HepG2 (cell line): Measurements from ENCODE around the gene ACAP3. TPM values are rescaled to one million over a fixed set of nuclear protein-coding genes. Genes with fewer than 3 reads are reported as not detected.

Source experiments
- CEBPB ChIP-seq: IDR thresholded peaks from 2 replicates; pipeline ENCODE4 v1.6.1; 2011; ENCODE audit warnings: low read depth, low read length, improper control_type of control experiment, borderline replicate concordance
- FOXA3 ChIP-seq: IDR thresholded peaks from 2 replicates; pipeline ENCODE4 v1.6.1; 2016; ENCODE audit warnings: missing genetic modification reagents, missing compliant biosample characterization
- NR2C2 ChIP-seq: sonication (generic); formaldehyde crosslinking; IDR thresholded peaks from 2 replicates; pipeline ENCODE4 v1.4.0; 2020; ENCODE audit warnings: missing genetic modification reagents, mild to moderate bottlenecking, moderate library complexity, borderline replicate concordance
- NR2F1 ChIP-seq, 2 experiments: fragments of 450-650 bp in 1 of 2; formaldehyde crosslinking in 1 of 2; IDR thresholded peaks; 2 replicates each; pipeline versions ENCODE4 v1.5.0 to v1.6.1; 2016 to 2020; ENCODE audit warnings: mild to moderate bottlenecking in 1 of 2, missing compliant biosample characterization in 1 of 2, missing genetic modification reagents in 1 of 2, moderate library complexity in 1 of 2
- PPARG ChIP-seq: conservative IDR thresholded peaks from 2 replicates; pipeline ENCODE4 v1.6.1; 2016; ENCODE audit warnings: missing biosample characterization, missing genetic modification reagents
- PRPF4 ChIP-seq: fragments of 200-400 bp; formaldehyde crosslinking; IDR thresholded peaks from 2 replicates; pipeline ENCODE4 v1.6.1; 2016; ENCODE audit warnings: low read length, low read depth; ENCODE audit not compliant: poor library complexity, severe bottlenecking
- SOX5 ChIP-seq: IDR thresholded peaks from 2 replicates; pipeline ENCODE4 v1.6.1; 2016; ENCODE audit warnings: borderline replicate concordance
- SRSF1 ChIP-seq: fragments of 200-400 bp; formaldehyde crosslinking; optimal IDR thresholded peaks from 2 replicates; pipeline ENCODE3; 2017; ENCODE audit warnings: mild to moderate bottlenecking, low read depth, low read length, moderate library complexity
- ZNF230 ChIP-seq: sonication (generic); formaldehyde crosslinking; IDR thresholded peaks from 2 replicates; pipeline ENCODE4 v1.4.0; 2020; ENCODE audit warnings: mild to moderate bottlenecking, missing genetic modification reagents
- ZNF33B ChIP-seq: sonication (generic); formaldehyde crosslinking; IDR thresholded peaks from 2 replicates; pipeline ENCODE4 v1.5.1; 2020; ENCODE audit warnings: mild to moderate bottlenecking, missing genetic modification reagents
- ZNF562 ChIP-seq: sonication (generic); formaldehyde crosslinking; IDR thresholded peaks from 2 replicates; pipeline ENCODE4 v1.8.0; 2022; ENCODE audit warnings: missing genetic modification reagents, borderline replicate concordance
- ZNF879 ChIP-seq: sonication (generic); formaldehyde crosslinking; IDR thresholded peaks from 2 replicates; pipeline ENCODE4 v1.8.1; 2023; ENCODE audit warnings: missing genetic modification reagents
- polyA plus RNA-seq, 8 experiments: library from polyadenylated mRNA; depleted of rRNA in 3 of 8; stranded (reverse) in 7 of 8; unstranded in 1 of 8; fragments of >200 nt; fragmentation: Illumina TruSeq in 4 of 8; extraction: Trizol in 4 of 8; gene quantifications; 2 replicates each; pipeline versions ENCODE4 v1.2.1 to v1.2.3, GENCODE V29; 2011 to 2016; ENCODE audit warnings: low read depth in 4 of 8, missing spikeins in 1 of 8, mixed read lengths in 1 of 8; ENCODE audit not compliant: insufficient read depth in 1 of 8
- total RNA-seq, 5 experiments: library from RNA; depleted of rRNA; stranded (reverse); fragments of >200 nt; fragmentation: Illumina TruSeq; extraction: Trizol; gene quantifications; 2 replicates each; pipeline ENCODE4 v1.2.3, GENCODE V29; 2016; ENCODE audit warnings: low read depth in 1 of 5
- TF ChIP-seq, protein P1 (sequence below): IDR thresholded peaks from 2 replicates; pipeline ENCODE4 v1.6.1; 2016; ENCODE audit warnings: missing genetic modification reagents, missing compliant biosample characterization
- TF ChIP-seq, protein P2 (sequence below): sonication (generic); formaldehyde crosslinking; IDR thresholded peaks from 2 replicates; pipeline ENCODE4 v1.8.0; 2022; ENCODE audit warnings: missing genetic modification reagents, mild to moderate bottlenecking, borderline replicate concordance
- TF ChIP-seq, protein P3 (sequence below), 2 experiments: fragments of 450-650 bp in 1 of 2; sonication (generic) in 1 of 2; formaldehyde crosslinking in 1 of 2; IDR thresholded peaks; 2 replicates each; pipeline versions ENCODE4 v1.6.1 to v1.8.0; 2016 to 2022; ENCODE audit warnings: antibody characterized with exemption in 1 of 2, mild to moderate bottlenecking in 1 of 2, missing genetic modification reagents in 1 of 2

ACAP3 gene
- total and polyA plus RNA-seq, 2 of the 13 experiments (the other 11 are each of a cell fraction or from before 2014, with no cell fraction given): 29.4 to 50.8 TPM

DNA sequence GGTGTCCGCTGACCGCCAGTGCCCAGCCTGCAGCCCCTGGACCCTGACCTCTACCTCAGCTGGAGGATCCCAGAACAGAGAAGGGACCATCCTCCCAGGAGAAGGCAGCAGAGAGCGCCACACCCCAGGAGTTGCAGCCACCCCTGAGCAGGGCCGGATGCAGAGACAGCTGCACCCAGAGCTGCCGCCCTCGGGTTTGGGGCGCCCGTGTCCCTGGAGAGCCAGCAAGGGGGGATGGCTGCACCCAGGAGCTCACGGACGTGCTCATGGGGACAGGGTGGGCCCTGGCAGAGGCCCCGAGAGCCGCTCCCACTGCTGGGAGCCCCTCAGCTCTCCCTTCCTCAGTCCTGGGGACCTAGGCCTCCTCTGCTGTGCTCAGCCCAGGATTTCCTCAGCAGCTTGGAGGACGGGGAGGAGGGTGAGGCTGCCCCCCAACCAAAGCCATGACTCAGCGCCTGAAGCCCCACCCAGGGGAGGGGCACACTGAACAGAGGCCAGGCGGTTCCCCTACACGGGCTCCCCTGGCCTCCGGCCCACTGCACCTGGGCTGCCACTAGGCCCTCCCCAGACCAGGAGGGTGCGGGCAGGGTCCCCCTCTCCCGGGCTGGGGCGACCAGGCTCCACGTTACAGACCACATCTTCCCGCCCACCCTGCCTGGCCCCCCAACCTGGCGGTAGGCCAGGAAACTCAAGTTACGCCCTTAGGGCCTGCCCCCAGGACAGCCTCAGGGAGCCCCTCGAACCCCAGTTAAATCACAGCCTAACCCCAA is 2.2 kb downstream of the ACAP3 start (continued):
- no peak for TF ChIP-seq FOXA3 (CRISPR knock-in tag)
- no peak for TF ChIP-seq PRPF4
- no peak for TF ChIP-seq NR2F1 (CRISPR knock-in tag; IDR thresholded peaks at IDR 0.05)
- peak; percentile 15 for TF ChIP-seq SRSF1
- no peak for TF ChIP-seq ZNF33B (CRISPR knock-in tag)
- TF ChIP-seq ZNF879 (CRISPR knock-in tag): 0 out of 2 replicates have a peak, but pooled peaks have one; percentile 4
- TF ChIP-seq, protein P1, sequence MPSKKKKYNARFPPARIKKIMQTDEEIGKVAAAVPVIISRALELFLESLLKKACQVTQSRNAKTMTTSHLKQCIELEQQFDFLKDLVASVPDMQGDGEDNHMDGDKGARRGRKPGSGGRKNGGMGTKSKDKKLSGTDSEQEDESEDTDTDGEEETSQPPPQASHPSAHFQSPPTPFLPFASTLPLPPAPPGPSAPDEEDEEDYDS (CRISPR knock-in tag): peak; percentile 13; the same call in 1 of the 2 replicates
- TF ChIP-seq, protein P2, sequence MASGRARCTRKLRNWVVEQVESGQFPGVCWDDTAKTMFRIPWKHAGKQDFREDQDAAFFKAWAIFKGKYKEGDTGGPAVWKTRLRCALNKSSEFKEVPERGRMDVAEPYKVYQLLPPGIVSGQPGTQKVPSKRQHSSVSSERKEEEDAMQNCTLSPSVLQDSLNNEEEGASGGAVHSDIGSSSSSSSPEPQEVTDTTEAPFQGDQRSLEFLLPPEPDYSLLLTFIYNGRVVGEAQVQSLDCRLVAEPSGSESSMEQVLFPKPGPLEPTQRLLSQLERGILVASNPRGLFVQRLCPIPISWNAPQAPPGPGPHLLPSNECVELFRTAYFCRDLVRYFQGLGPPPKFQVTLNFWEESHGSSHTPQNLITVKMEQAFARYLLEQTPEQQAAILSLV (CRISPR knock-in tag): 0 out of 2 replicates have a peak, but pooled peaks have one; percentile 40
- TF ChIP-seq, protein P3, sequence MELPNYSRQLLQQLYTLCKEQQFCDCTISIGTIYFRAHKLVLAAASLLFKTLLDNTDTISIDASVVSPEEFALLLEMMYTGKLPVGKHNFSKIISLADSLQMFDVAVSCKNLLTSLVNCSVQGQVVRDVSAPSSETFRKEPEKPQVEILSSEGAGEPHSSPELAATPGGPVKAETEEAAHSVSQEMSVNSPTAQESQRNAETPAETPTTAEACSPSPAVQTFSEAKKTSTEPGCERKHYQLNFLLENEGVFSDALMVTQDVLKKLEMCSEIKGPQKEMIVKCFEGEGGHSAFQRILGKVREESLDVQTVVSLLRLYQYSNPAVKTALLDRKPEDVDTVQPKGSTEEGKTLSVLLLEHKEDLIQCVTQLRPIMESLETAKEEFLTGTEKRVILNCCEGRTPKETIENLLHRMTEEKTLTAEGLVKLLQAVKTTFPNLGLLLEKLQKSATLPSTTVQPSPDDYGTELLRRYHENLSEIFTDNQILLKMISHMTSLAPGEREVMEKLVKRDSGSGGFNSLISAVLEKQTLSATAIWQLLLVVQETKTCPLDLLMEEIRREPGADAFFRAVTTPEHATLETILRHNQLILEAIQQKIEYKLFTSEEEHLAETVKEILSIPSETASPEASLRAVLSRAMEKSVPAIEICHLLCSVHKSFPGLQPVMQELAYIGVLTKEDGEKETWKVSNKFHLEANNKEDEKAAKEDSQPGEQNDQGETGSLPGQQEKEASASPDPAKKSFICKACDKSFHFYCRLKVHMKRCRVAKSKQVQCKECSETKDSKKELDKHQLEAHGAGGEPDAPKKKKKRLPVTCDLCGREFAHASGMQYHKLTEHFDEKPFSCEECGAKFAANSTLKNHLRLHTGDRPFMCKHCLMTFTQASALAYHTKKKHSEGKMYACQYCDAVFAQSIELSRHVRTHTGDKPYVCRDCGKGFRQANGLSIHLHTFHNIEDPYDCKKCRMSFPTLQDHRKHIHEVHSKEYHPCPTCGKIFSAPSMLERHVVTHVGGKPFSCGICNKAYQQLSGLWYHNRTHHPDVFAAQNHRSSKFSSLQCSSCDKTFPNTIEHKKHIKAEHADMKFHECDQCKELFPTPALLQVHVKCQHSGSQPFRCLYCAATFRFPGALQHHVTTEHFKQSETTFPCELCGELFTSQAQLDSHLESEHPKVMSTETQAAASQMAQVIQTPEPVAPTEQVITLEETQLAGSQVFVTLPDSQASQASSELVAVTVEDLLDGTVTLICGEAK (IDR thresholded peaks at IDR 0.05): no peak
- TF ChIP-seq, protein P3 (CRISPR knock-in tag; IDR thresholded peaks at IDR 0.05): no peak
- TF ChIP-seq CEBPB: no peak
- no peak for TF ChIP-seq SOX5
- TF ChIP-seq ZNF562: no peak
- TF ChIP-seq ZNF230 (CRISPR knock-in tag): no peak
- TF ChIP-seq NR2C2: peak; percentile 55; the same call in 1 of the 2 replicates
- no peak for TF ChIP-seq PPARG
